DND-41 (cell line): ENCODE results near the gene GNLY.
A peak's percentile ranks its signal among the peaks of the same experiment; 100 is the strongest.
"Not testable (repeated sequence)": the region's sequence is repeated elsewhere in the genome, so short reads cannot be mapped to it uniquely, and the experiment has no call there.

ENCODE experiments used
- ATAC-seq: fragments of 200-7000 bp; cut with Tn5 transposase; 3 replicates; pipeline ENCODE4 v1.9.1; 2021; ENCODE audit warnings: low read depth; ENCODE audit not compliant: insufficient read depth
- DNase-seq: peaks from one replicate; pipeline ENCODE4 v3.0.0-alpha.2; 2020
- H2AFZ ChIP-seq: 2 replicates; pipeline ENCODE4 v1.6.0; 2012; ENCODE audit warnings: low read depth, low read length
- H3K27ac ChIP-seq: 2 replicates; pipeline ENCODE4 v1.5.1; 2012; ENCODE audit warnings: low read length, inconsistent platforms
- H3K27me3 ChIP-seq: fragments of 200-600 bp; sonication (generic); 2 replicates; pipeline ENCODE4 v1.6.0; 2012; ENCODE audit warnings: low read length, mild to moderate bottlenecking, inconsistent platforms; ENCODE audit not compliant: insufficient read depth, poor library complexity
- H3K36me3 ChIP-seq: 2 replicates; pipeline ENCODE4 v1.5.1; 2012; ENCODE audit warnings: low read length, inconsistent platforms; ENCODE audit not compliant: insufficient read depth
- H3K4me1 ChIP-seq: 2 replicates; pipeline ENCODE4 v1.5.1; 2012; ENCODE audit warnings: mild to moderate bottlenecking, low read length; ENCODE audit not compliant: insufficient read depth
- H3K4me2 ChIP-seq: 2 replicates; pipeline ENCODE4 v1.6.0; 2012; ENCODE audit warnings: mild to moderate bottlenecking, moderate library complexity, low read length, inconsistent platforms; ENCODE audit not compliant: insufficient read depth
- H3K4me3 ChIP-seq, 2 experiments: fragments of 200-600 bp in 1 of 2; shearing (Covaris generic) in 1 of 2; 2 replicates each; pipeline ENCODE4 v1.5.1; 2012 to 2016; ENCODE audit warnings: inconsistent platforms in 2 of 2, low read length in 2 of 2, mild to moderate bottlenecking in 2 of 2, low read depth in 1 of 2, moderate library complexity in 1 of 2
- H3K79me2 ChIP-seq: 2 replicates; pipeline ENCODE4 v1.6.0; 2012; ENCODE audit warnings: low read length, inconsistent platforms; ENCODE audit not compliant: insufficient read depth
- H3K9ac ChIP-seq: 2 replicates; pipeline ENCODE4 v1.6.0; 2012; ENCODE audit warnings: low read depth, mild to moderate bottlenecking, inconsistent platforms, low read length, moderate library complexity
- H3K9me3 ChIP-seq: 2 replicates; pipeline ENCODE4 v1.5.1; 2012; ENCODE audit warnings: low read length, moderate library complexity, mild to moderate bottlenecking, inconsistent platforms; ENCODE audit not compliant: insufficient read depth, severe bottlenecking
- H4K20me1 ChIP-seq: 2 replicates; pipeline ENCODE4 v1.6.0; 2012; ENCODE audit warnings: low read length; ENCODE audit not compliant: insufficient read depth
- CTCF ChIP-seq: IDR thresholded peaks from 2 replicates; pipeline ENCODE4 v1.5.1; 2012; ENCODE audit warnings: borderline replicate concordance, low read length, moderate library complexity, mild to moderate bottlenecking; ENCODE audit not compliant: poor library complexity, severe bottlenecking; ENCODE audit errors: extremely low read depth
- EZH2 ChIP-seq: IDR thresholded peaks from 3 replicates; pipeline ENCODE4 v1.6.1; 2012; ENCODE audit warnings: borderline replicate concordance, low read depth, mild to moderate bottlenecking, moderate library complexity, low read length, inconsistent platforms; ENCODE audit not compliant: severe bottlenecking

The GNLY gene

GRCh38 chr2:85713836-85714235, 19.7 kb downstream of the GNLY start:
- peaks cover 3% of the 10 kb centered on the region for H3K27me3 ChIP-seq
- H3K4me3 ChIP-seq, result no peak overlapping the region
- no peak overlapping the region for H3K9ac ChIP-seq
- H3K79me2 ChIP-seq, result no peaks in the 10 kb centered on the region
- peaks cover 10% of the 10 kb centered on the region for H3K4me1 ChIP-seq
- H3K9me3 ChIP-seq, result no peaks in the 10 kb centered on the region
- H3K27ac ChIP-seq, result no peak overlapping the region
- ATAC-seq, result no peak
- no peak overlapping the region for H2AFZ ChIP-seq
- no peaks in the 10 kb centered on the region for H3K36me3 ChIP-seq
- DNase-seq, result no peak
- H4K20me1 ChIP-seq, result no peaks in the 10 kb centered on the region
- no peak overlapping the region for H3K4me2 ChIP-seq
- no peak for TF ChIP-seq EZH2
- no peak for TF ChIP-seq CTCF

GRCh38 chr2:85714421-85714820, 20.3 kb downstream of the GNLY start:
- H3K27ac ChIP-seq, H4K20me1 ChIP-seq, H3K36me3 ChIP-seq, H3K4me3 ChIP-seq, DNase-seq, H2AFZ ChIP-seq, H3K27me3 ChIP-seq, H3K9ac ChIP-seq, H3K9me3 ChIP-seq, H3K79me2 ChIP-seq: not testable (repeated sequence)
- peak; percentile 37; the same call in 2 of the 3 replicates for ATAC-seq
- H3K4me2 ChIP-seq, result peak overlapping the region; percentile 39; the same call in 1 of the 2 replicates
- H3K4me1 ChIP-seq, result peaks cover 10% of the 10 kb centered on the region

DNA sequence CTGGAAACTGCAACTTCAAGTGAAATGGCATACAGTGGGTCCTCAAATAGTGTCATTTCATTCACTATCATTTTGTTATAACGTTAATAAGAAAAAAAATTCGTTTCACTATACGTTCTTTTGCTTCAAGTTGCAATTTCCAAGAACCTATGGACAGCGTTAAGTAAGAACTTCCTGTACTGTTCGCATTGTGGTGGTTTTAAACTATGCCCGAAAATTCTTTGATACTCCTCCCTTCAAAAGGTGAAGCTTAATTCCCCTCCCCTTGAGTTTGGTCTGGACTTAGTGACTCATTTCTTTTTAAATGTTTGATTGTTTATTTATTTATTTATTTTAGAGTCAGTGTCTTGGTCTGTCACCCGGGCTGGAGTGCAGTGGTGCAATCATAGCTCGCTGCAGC, 20.7 kb downstream of the GNLY start:
- peak; percentile 82 for ATAC-seq
- H4K20me1 ChIP-seq, result no peaks in the 10 kb centered on the region

GRCh38 chr2:85716346-85716914, 22.3 kb downstream of the GNLY start:
- no peak overlapping the region for H3K4me2 ChIP-seq
- H3K4me1 ChIP-seq, result peaks cover 10% of the 10 kb centered on the region
- H3K36me3 ChIP-seq, result no peaks in the 10 kb centered on the region
- H3K9me3 ChIP-seq, result no peaks in the 10 kb centered on the region
- no peak overlapping the region for H2AFZ ChIP-seq
- DNase-seq (no peak), ATAC-seq (no peak)
- peaks cover 3% of the 10 kb centered on the region for H3K27me3 ChIP-seq
- no peak overlapping the region for H3K4me3 ChIP-seq
- H3K27ac ChIP-seq, result no peak overlapping the region
- no peaks in the 10 kb centered on the region for H3K79me2 ChIP-seq
- no peak overlapping the region for H3K9ac ChIP-seq
- TF ChIP-seq CTCF, result no peak
- TF ChIP-seq EZH2, result no peak
- no peaks in the 10 kb centered on the region for H4K20me1 ChIP-seq

More for the DNA sequence above, 20.7 kb downstream of the GNLY start:
- peaks cover 10% of the 10 kb centered on the region for H3K4me1 ChIP-seq
- no peak overlapping the region for H3K9ac ChIP-seq
- no peaks in the 10 kb centered on the region for H3K79me2 ChIP-seq
- H3K4me2 ChIP-seq, result peak overlapping the region; percentile 39; the same call in 1 of the 2 replicates
- H3K4me3 ChIP-seq, result no peak overlapping the region
- no peaks in the 10 kb centered on the region for H3K9me3 ChIP-seq
- no peak for TF ChIP-seq CTCF
- TF ChIP-seq EZH2, result no peak
- peaks cover 3% of the 10 kb centered on the region for H3K27me3 ChIP-seq
- H2AFZ ChIP-seq, result no peak overlapping the region
- no peak for DNase-seq
- H3K36me3 ChIP-seq, result no peaks in the 10 kb centered on the region
- H3K27ac ChIP-seq, result no peak overlapping the region
